ENCODE results near the gene SLX4IP. TPM values are rescaled to one million over a fixed set of nuclear protein-coding genes. Genes with fewer than 3 reads are reported as not detected.
"Not testable (repeated sequence)": the region's sequence is repeated elsewhere in the genome, so short reads cannot be mapped to it uniquely, and the experiment has no call there.

SLX4IP gene
- total and polyA plus RNA-seq, 5 donors from 2014 or later = 1.5 to 4.1 (median 2.4) TPM

- no peak overlapping the region for H3K27ac Mint-ChIP-seq
- no peaks in the 10 kb centered on the region for H3K27me3 Mint-ChIP-seq
- no peaks in the 10 kb centered on the region for H3K9me3 ChIP-seq (ENCODE audit: control insufficient read depth in 2 of 2, low read length in 2 of 2)
- no peaks in the 10 kb centered on the region for H3K4me1 ChIP-seq (ENCODE audit: control insufficient read depth, insufficient read depth, low read length, poor library complexity, severe bottlenecking)
- H3K9me3 Mint-ChIP-seq = no peaks in the 10 kb centered on the region
- H3K4me1 Mint-ChIP-seq = peaks cover 0 to 2% (median 0%) of the 10 kb centered on the region in 4 donors
- DNase-seq (no peak), ATAC-seq (ENCODE audit: low read depth in 2 of 2) (no peak)
- no peak overlapping the region for H3K27ac ChIP-seq (ENCODE audit: insufficient read depth, low read length, poor library complexity, severe bottlenecking)
- peaks cover 36% of the 10 kb centered on the region for H3K36me3 Mint-ChIP-seq
- H3K27me3 ChIP-seq (ENCODE audit: control insufficient read depth, insufficient read depth, low read length) = no peaks in the 10 kb centered on the region
- peaks cover 9% of the 10 kb centered on the region for H3K36me3 ChIP-seq (ENCODE audit: control insufficient read depth, insufficient read depth, low read length)
- H3K4me3 Mint-ChIP-seq = no peak overlapping the region
- H3K4me3 ChIP-seq (ENCODE audit: low read depth, low read length) = no peak overlapping the region
These were observed 170.6 kb downstream of the SLX4IP start for GRCh38 chr20:10605547-10606195.

- Histone ChIP-seq H3K27me3 (ENCODE audit: control insufficient read depth, insufficient read depth, low read length) (no peaks in the 10 kb centered on the region), H3K9me3 (ENCODE audit: control insufficient read depth in 2 of 2, low read length in 2 of 2) (no peaks in the 10 kb centered on the region), H3K4me1 (ENCODE audit: control insufficient read depth, insufficient read depth, low read length, poor library complexity, severe bottlenecking) (no peaks in the 10 kb centered on the region), H3K4me3 (ENCODE audit: low read depth, low read length) (no peak overlapping the region), H3K36me3 (ENCODE audit: control insufficient read depth, insufficient read depth, low read length) (peaks cover 5% of the 10 kb centered on the region), H3K27ac (ENCODE audit: insufficient read depth, low read length, poor library complexity, severe bottlenecking) (no peak overlapping the region)
- H3K4me3 Mint-ChIP-seq = no peak overlapping the region
- H3K4me1 Mint-ChIP-seq = peaks cover 0 to 2% (median 0%) of the 10 kb centered on the region in 4 donors
- ATAC-seq (ENCODE audit: low read depth in 2 of 2) = no peak
- H3K27ac Mint-ChIP-seq = no peak overlapping the region
- H3K9me3 Mint-ChIP-seq = no peaks in the 10 kb centered on the region
- peaks cover 30% of the 10 kb centered on the region for H3K36me3 Mint-ChIP-seq
- no peak for DNase-seq
- H3K27me3 Mint-ChIP-seq = no peaks in the 10 kb centered on the region
These were observed 174.2 kb downstream of the SLX4IP start for GRCh38 chr20:10609276-10609675.

DNA sequence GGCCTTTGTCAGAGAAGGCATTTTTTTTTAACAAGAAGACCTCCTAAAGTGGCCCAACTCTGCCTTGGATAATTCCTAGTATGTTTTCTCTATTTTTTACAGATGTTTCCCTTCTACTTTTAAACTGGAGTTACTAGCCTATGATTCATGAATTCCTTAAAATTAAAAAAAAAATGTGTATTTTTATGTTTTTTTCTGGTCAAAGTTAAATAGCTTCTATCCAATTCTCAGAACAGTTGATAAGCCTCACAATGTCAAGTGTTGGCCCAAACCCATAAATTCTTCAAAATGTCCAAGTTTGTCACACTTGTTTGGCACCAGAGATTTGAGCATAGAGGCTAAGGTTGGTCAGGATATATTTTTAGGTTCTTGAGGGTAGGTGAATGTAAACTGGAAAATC is 174.7 kb downstream of the SLX4IP start:
- no peaks in the 10 kb centered on the region for H3K27me3 ChIP-seq (ENCODE audit: control insufficient read depth, insufficient read depth, low read length)
- no peak overlapping the region for H3K27ac Mint-ChIP-seq
- no peaks in the 10 kb centered on the region for H3K9me3 ChIP-seq (ENCODE audit: control insufficient read depth in 2 of 2, low read length in 2 of 2)
- peaks cover 0 to 2% (median 0%) of the 10 kb centered on the region in 4 donors for H3K4me1 Mint-ChIP-seq
- ATAC-seq (ENCODE audit: low read depth in 2 of 2) (no peak), DNase-seq (no peak)
- no peaks in the 10 kb centered on the region for H3K9me3 Mint-ChIP-seq
- no peak overlapping the region for H3K4me3 ChIP-seq (ENCODE audit: low read depth, low read length)
- H3K4me3 Mint-ChIP-seq = no peak overlapping the region
- H3K4me1 ChIP-seq (ENCODE audit: control insufficient read depth, insufficient read depth, low read length, poor library complexity, severe bottlenecking) = no peaks in the 10 kb centered on the region
- H3K36me3 ChIP-seq (ENCODE audit: control insufficient read depth, insufficient read depth, low read length) = peaks cover under 1% of the 10 kb centered on the region
- H3K27ac ChIP-seq (ENCODE audit: insufficient read depth, low read length, poor library complexity, severe bottlenecking) = no peak overlapping the region
- peaks cover 27% of the 10 kb centered on the region for H3K36me3 Mint-ChIP-seq
- H3K27me3 Mint-ChIP-seq = no peaks in the 10 kb centered on the region

DNA sequence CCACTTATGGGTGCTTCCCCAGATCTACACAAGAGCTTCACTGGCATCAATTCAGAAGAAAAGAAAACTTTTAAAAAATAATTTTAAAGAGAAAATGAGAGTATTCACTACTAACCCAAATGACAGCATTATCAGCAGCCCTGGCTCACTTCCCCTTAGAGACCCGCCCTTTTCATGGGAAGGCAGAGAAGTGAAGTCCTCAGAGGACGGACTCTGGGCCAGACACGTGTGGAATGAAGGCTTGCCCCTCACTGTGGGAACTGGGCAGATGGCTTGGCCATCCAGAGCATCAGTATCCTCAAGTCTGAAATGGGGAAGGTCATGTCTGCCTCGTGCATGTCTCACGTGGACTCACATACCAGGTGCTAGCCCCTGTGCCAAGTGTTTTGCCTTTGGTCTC is 175.1 kb downstream of the SLX4IP start:
- no peaks in the 10 kb centered on the region for H3K4me1 ChIP-seq (ENCODE audit: control insufficient read depth, insufficient read depth, low read length, poor library complexity, severe bottlenecking)
- no peaks in the 10 kb centered on the region for H3K9me3 Mint-ChIP-seq
- H3K27me3 ChIP-seq (ENCODE audit: control insufficient read depth, insufficient read depth, low read length) = no peaks in the 10 kb centered on the region
- ATAC-seq (ENCODE audit: low read depth in 2 of 2) = no peak
- H3K27ac Mint-ChIP-seq = no peak overlapping the region
- no peaks in the 10 kb centered on the region for H3K27me3 Mint-ChIP-seq
- H3K4me1 Mint-ChIP-seq = peaks cover 0 to 2% (median 0%) of the 10 kb centered on the region in 4 donors
- no peaks in the 10 kb centered on the region for H3K9me3 ChIP-seq (ENCODE audit: control insufficient read depth in 2 of 2, low read length in 2 of 2)
- DNase-seq = no peak
- H3K4me3 Mint-ChIP-seq = no peak overlapping the region
- H3K4me3 ChIP-seq (ENCODE audit: low read depth, low read length) = no peak overlapping the region
- peaks cover 3% of the 10 kb centered on the region for H3K36me3 ChIP-seq (ENCODE audit: control insufficient read depth, insufficient read depth, low read length)
- H3K27ac ChIP-seq (ENCODE audit: insufficient read depth, low read length, poor library complexity, severe bottlenecking) = no peak overlapping the region
- H3K36me3 Mint-ChIP-seq = peaks cover 30% of the 10 kb centered on the region

DNA sequence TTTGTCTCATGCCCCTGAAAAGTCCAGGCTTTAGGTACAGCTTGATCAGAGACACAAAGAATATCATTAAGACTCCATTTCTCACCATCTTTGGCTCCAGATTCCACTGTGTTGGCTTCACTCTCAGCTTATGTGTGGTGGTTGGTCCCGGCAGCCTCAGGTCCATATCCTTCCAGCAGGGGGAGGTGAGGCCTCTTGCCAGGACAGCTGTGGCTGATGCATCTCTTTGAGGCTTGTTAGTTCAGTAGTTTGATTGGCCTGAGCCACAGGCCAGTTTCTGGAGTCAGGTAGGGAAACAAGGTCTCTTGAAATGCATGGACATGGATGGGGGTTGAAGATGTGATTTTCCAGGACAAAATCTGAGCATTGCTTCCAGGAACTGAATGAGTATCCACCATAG is 176.3 kb downstream of the SLX4IP start:
- H3K4me1 Mint-ChIP-seq = peaks cover 0 to 2% (median 0%) of the 10 kb centered on the region in 4 donors
- H3K27me3 Mint-ChIP-seq = no peaks in the 10 kb centered on the region

DNA sequence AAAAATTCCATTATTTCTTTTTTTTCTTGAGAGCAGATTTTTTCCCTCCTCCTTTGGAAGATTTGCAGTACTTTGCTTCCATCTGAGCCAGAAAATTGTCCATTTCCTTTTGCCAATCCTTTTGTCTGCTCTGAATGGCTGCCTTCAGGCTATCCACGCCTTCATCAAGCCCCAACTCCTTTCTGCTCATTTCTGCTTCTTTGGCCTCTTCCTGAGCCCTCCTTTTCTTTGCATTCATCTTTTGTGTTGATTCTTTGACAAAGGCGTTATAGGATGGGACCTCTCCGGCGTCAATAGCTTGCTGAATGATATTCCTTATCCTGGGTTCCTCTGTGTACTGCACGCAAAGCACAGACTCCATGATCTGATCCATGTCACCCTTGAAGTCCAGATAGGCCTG is 178.3 kb downstream of the SLX4IP start:
- not testable (repeated sequence) for H3K9me3 Mint-ChIP-seq; ATAC-seq (ENCODE audit: low read depth in 2 of 2)
- H3K36me3 Mint-ChIP-seq = peaks cover 34% of the 10 kb centered on the region

More for the DNA sequence above, 176.3 kb downstream of the SLX4IP start:
- Mint-ChIP-seq H3K27ac (no peak overlapping the region), H3K4me3 (no peak overlapping the region), H3K9me3 (peaks cover 0 to 2% (median 0%) of the 10 kb centered on the region in 7 donors), H3K36me3 (peaks cover 34% of the 10 kb centered on the region)
- Histone ChIP-seq H3K36me3 (ENCODE audit: control insufficient read depth, insufficient read depth, low read length) (peaks cover 5% of the 10 kb centered on the region), H3K4me1 (ENCODE audit: control insufficient read depth, insufficient read depth, low read length, poor library complexity, severe bottlenecking) (no peaks in the 10 kb centered on the region), H3K9me3 (ENCODE audit: control insufficient read depth in 2 of 2, low read length in 2 of 2) (no peaks in the 10 kb centered on the region), H3K4me3 (ENCODE audit: low read depth, low read length) (no peak overlapping the region), H3K27ac (ENCODE audit: insufficient read depth, low read length, poor library complexity, severe bottlenecking) (no peak overlapping the region), H3K27me3 (ENCODE audit: control insufficient read depth, insufficient read depth, low read length) (no peaks in the 10 kb centered on the region)
- ATAC-seq (ENCODE audit: low read depth in 2 of 2) (peak in 1 of 2 donors; percentile 39), DNase-seq (peak in 1 of 3 donors; percentile 25)

GRCh38 chr20:10613911-10614310 is 178.8 kb downstream of the SLX4IP start:
- Histone ChIP-seq H3K36me3 (ENCODE audit: control insufficient read depth, insufficient read depth, low read length) (peaks cover 5% of the 10 kb centered on the region), H3K9me3 (ENCODE audit: control insufficient read depth in 2 of 2, low read length in 2 of 2) (no peaks in the 10 kb centered on the region), H3K27me3 (ENCODE audit: control insufficient read depth, insufficient read depth, low read length) (no peaks in the 10 kb centered on the region), H3K4me3 (ENCODE audit: low read depth, low read length) (no peak overlapping the region), H3K27ac (ENCODE audit: insufficient read depth, low read length, poor library complexity, severe bottlenecking) (no peak overlapping the region), H3K4me1 (ENCODE audit: control insufficient read depth, insufficient read depth, low read length, poor library complexity, severe bottlenecking) (no peaks in the 10 kb centered on the region)
- Mint-ChIP-seq H3K27ac (no peak overlapping the region), H3K36me3 (peaks cover 31% of the 10 kb centered on the region), H3K9me3 (peaks cover 0 to 2% (median 0%) of the 10 kb centered on the region in 7 donors), H3K4me1 (no peaks in the 10 kb centered on the region), H3K4me3 (no peak overlapping the region), H3K27me3 (no peaks in the 10 kb centered on the region)
- ATAC-seq (ENCODE audit: low read depth in 2 of 2) (no peak), DNase-seq (no peak)

More for the DNA sequence above, 178.3 kb downstream of the SLX4IP start:
- not testable (repeated sequence) for H3K4me1 Mint-ChIP-seq; H3K27me3 Mint-ChIP-seq; DNase-seq; H3K36me3 ChIP-seq (ENCODE audit: control insufficient read depth, insufficient read depth, low read length); H3K27me3 ChIP-seq (ENCODE audit: control insufficient read depth, insufficient read depth, low read length); H3K27ac Mint-ChIP-seq; H3K4me1 ChIP-seq (ENCODE audit: control insufficient read depth, insufficient read depth, low read length, poor library complexity, severe bottlenecking); H3K9me3 ChIP-seq (ENCODE audit: control insufficient read depth in 2 of 2, low read length in 2 of 2); H3K4me3 ChIP-seq (ENCODE audit: low read depth, low read length); H3K27ac ChIP-seq (ENCODE audit: insufficient read depth, low read length, poor library complexity, severe bottlenecking); H3K4me3 Mint-ChIP-seq

DNA sequence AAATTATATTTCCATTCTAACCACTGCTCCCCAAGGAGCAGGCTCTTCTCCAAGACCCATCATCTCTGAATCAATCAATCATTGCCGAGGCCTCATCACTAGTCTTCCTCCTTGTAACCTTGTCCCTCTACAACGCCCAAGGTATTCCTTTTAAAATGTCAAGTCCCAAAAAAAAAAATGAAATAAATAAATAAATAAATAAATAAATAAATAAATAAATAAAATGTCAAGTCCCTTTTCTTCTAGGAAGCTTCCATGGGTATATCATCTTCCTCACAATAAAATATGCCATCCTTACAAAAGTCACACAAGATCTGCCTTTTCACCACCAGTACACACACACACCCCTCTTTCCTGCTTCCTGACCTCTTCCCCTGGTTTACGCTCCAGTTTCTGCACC is 181.1 kb downstream of the SLX4IP start:
- Mint-ChIP-seq H3K9me3 (peaks cover 0 to 2% (median 0%) of the 10 kb centered on the region in 7 donors), H3K27ac (peak overlapping the region in 1 of 3 donors; percentile 41), H3K36me3 (peaks cover 29% of the 10 kb centered on the region), H3K27me3 (no peaks in the 10 kb centered on the region), H3K4me3 (no peak overlapping the region), H3K4me1 (no peaks in the 10 kb centered on the region)
- H3K4me1 ChIP-seq (ENCODE audit: control insufficient read depth, insufficient read depth, low read length, poor library complexity, severe bottlenecking) = no peaks in the 10 kb centered on the region
- no peaks in the 10 kb centered on the region for H3K9me3 ChIP-seq (ENCODE audit: control insufficient read depth in 2 of 2, low read length in 2 of 2)
- no peak overlapping the region for H3K27ac ChIP-seq (ENCODE audit: insufficient read depth, low read length, poor library complexity, severe bottlenecking)
- no peak for ATAC-seq (ENCODE audit: low read depth in 2 of 2)
- no peaks in the 10 kb centered on the region for H3K27me3 ChIP-seq (ENCODE audit: control insufficient read depth, insufficient read depth, low read length)
- DNase-seq = no peak
- no peak overlapping the region for H3K4me3 ChIP-seq (ENCODE audit: low read depth, low read length)
- peaks cover 5% of the 10 kb centered on the region for H3K36me3 ChIP-seq (ENCODE audit: control insufficient read depth, insufficient read depth, low read length)

All from CD4-positive, CD25-positive, alpha-beta regulatory T cell (primary cell).